Hepatocyte (in vitro differentiated cells): ENCODE data around the gene CAPN8. TPM values are rescaled to one million over a fixed set of nuclear protein-coding genes. Genes with fewer than 3 reads are reported as not detected.

Source experiments
- DNase-seq: peaks from one replicate; pipeline ENCODE4 v3.0.0-alpha.2; 2016; ENCODE audit warnings: low spot score
- H2AFZ ChIP-seq: fragments of 200-600 bp; sonication (generic); 2 replicates; pipeline ENCODE4 v1.6.0; 2016; ENCODE audit warnings: antibody characterized with exemption, mild to moderate bottlenecking
- H3K27ac ChIP-seq: fragments of 200-600 bp; sonication (generic); 2 replicates; pipeline ENCODE4 v1.5.1; 2016; ENCODE audit warnings: mild to moderate bottlenecking
- H3K27me3 ChIP-seq: fragments of 200-600 bp; sonication (generic); 2 replicates; pipeline ENCODE4 v1.6.1; 2016
- H3K36me3 ChIP-seq: fragments of 200-600 bp; sonication (generic); replicated peaks from 2 replicates; pipeline ENCODE4 v1.5.1; 2016; ENCODE audit warnings: low read depth; ENCODE audit not compliant: insufficient read depth
- H3K4me1 ChIP-seq: fragments of 200-600 bp; sonication (generic); 2 replicates; pipeline ENCODE4 v1.5.1; 2016; ENCODE audit warnings: mild to moderate bottlenecking, moderate library complexity; ENCODE audit not compliant: insufficient read depth
- H3K4me2 ChIP-seq: fragments of 200-600 bp; sonication (generic); 2 replicates; pipeline ENCODE4 v1.6.0; 2016
- H3K4me3 ChIP-seq: fragments of 200-600 bp; sonication (generic); 2 replicates; pipeline ENCODE4 v1.5.1; 2016; ENCODE audit warnings: mild to moderate bottlenecking
- H3K79me2 ChIP-seq: fragments of 200-600 bp; sonication (generic); 2 replicates; pipeline ENCODE4 v1.6.0; 2017; ENCODE audit warnings: mild to moderate bottlenecking
- H3K9me2 ChIP-seq: fragments of 200-600 bp; sonication (generic); replicated peaks from 2 replicates; pipeline ENCODE4 v1.6.0; 2017; ENCODE audit warnings: mild to moderate bottlenecking; ENCODE audit not compliant: insufficient read depth
- H3K9me3 ChIP-seq: fragments of 200-600 bp; sonication (generic); 2 replicates; pipeline ENCODE4 v1.5.1; 2016; ENCODE audit warnings: low read depth, mild to moderate bottlenecking
- H4K20me1 ChIP-seq: fragments of 200-600 bp; sonication (generic); 2 replicates; pipeline ENCODE4 v1.6.0; 2016; ENCODE audit warnings: mild to moderate bottlenecking; ENCODE audit not compliant: insufficient read depth, poor library complexity, severe bottlenecking
- CTCF ChIP-seq: fragments of 200-600 bp; sonication (generic); IDR thresholded peaks from 2 replicates; pipeline ENCODE4 v1.5.1; 2016; ENCODE audit warnings: antibody characterized with exemption, mild to moderate bottlenecking; ENCODE audit not compliant: poor library complexity
- EZH2 ChIP-seq: fragments of 200-600 bp; sonication (generic); IDR thresholded peaks from 2 replicates; pipeline ENCODE4 v1.6.1; 2016; ENCODE audit warnings: antibody characterized with exemption, mild to moderate bottlenecking, borderline replicate concordance
- EZH2phosphoT487 ChIP-seq: fragments of 200-600 bp; sonication (generic); IDR thresholded peaks from one replicate; pipeline ENCODE4 v1.6.1; 2018; ENCODE audit warnings: antibody characterized with exemption, mild to moderate bottlenecking, low read depth, moderate library complexity; ENCODE audit not compliant: unreplicated experiment, severe bottlenecking
- WGBS: methylation state at CpG from one replicate; pipeline ENCODE4 v1.1.6; 2016; ENCODE audit warnings: low lambda C conversion rate; ENCODE audit errors: missing lambda C conversion rate; 5-methylcytosine and 5-hydroxymethylcytosine counted together
- polyA plus RNA-seq: library from polyadenylated mRNA; unstranded; fragments of >200 nt; fragmentation: Nextera tagmentation; extraction: Ambion mirVana; gene quantifications from 2 replicates; pipeline ENCODE4 v1.2.1, GENCODE V29; 2016
- total RNA-seq: library from RNA; depleted of rRNA; stranded (reverse); fragments of >200 nt; gene quantifications from 2 replicates; pipeline ENCODE4 v1.2.3, GENCODE V29; 2014

The CAPN8 gene
- total and polyA plus RNA-seq, 2 experiments from 2014 or later, result 16.4 to 18.0 TPM

DNA sequence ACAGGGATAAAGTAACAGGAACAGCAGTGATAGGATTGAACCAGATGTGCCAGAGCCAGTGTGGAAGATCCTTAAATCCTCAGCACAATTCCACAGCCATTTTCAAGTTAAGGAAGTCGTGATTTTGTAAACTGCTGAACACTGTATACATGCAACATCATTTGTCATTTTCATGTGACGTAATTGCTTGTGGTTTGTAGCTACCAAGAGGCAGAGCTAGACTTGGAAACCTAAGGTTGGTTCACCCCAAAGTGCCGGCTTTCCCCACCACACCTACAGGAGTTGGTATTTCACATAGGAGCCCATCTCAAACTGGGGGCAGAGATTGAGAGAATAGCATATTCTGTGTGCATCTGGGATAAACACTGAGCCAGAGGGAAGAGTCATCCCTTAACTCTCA, 113.9 kb downstream of the CAPN8 start:
- TF ChIP-seq EZH2phosphoT487, result no peak
- 79% methylated on average over 3 of the region's 3 CpGs for WGBS

GRCh38 chr1:223549740-223550139, 115.8 kb downstream of the CAPN8 start:
- DNase-seq, result no peak
- Histone ChIP-seq H4K20me1 (no peaks in the 10 kb centered on the region), H3K27ac (no peak overlapping the region), H3K36me3 (no peaks in the 10 kb centered on the region), H3K9me3 (no peaks in the 10 kb centered on the region), H2AFZ (no peak overlapping the region), H3K4me1 (no peaks in the 10 kb centered on the region), H3K79me2 (no peaks in the 10 kb centered on the region), H3K4me2 (no peak overlapping the region), H3K9me2 (no peaks in the 10 kb centered on the region), H3K4me3 (no peak overlapping the region), H3K27me3 (no peaks in the 10 kb centered on the region)
- WGBS, result 97% methylated on average over 1 of the region's 1 CpG
- TF ChIP-seq CTCF (no peak), EZH2 (no peak), EZH2phosphoT487 (no peak)

More for the DNA sequence above, 113.9 kb downstream of the CAPN8 start:
- Histone ChIP-seq H2AFZ (no peak overlapping the region), H3K79me2 (no peaks in the 10 kb centered on the region), H3K4me3 (no peak overlapping the region), H3K4me1 (no peaks in the 10 kb centered on the region), H3K27ac (no peak overlapping the region), H3K27me3 (no peaks in the 10 kb centered on the region), H4K20me1 (no peaks in the 10 kb centered on the region), H3K9me3 (no peaks in the 10 kb centered on the region), H3K9me2 (no peaks in the 10 kb centered on the region), H3K36me3 (no peaks in the 10 kb centered on the region), H3K4me2 (no peak overlapping the region)
- DNase-seq, result no peak

GRCh38 chr1:223547316-223548114, 118.0 kb downstream of the CAPN8 start:
- H3K4me2 ChIP-seq, result no peak overlapping the region
- H3K27ac ChIP-seq, result no peak overlapping the region
- no peak for TF ChIP-seq CTCF
- no peaks in the 10 kb centered on the region for H3K79me2 ChIP-seq
- H4K20me1 ChIP-seq, result no peaks in the 10 kb centered on the region
- H2AFZ ChIP-seq, result no peak overlapping the region
- no peaks in the 10 kb centered on the region for H3K9me3 ChIP-seq
- H3K9me2 ChIP-seq, result no peaks in the 10 kb centered on the region
- no peak for DNase-seq
- no peaks in the 10 kb centered on the region for H3K4me1 ChIP-seq
- H3K36me3 ChIP-seq, result no peaks in the 10 kb centered on the region
- no peak overlapping the region for H3K4me3 ChIP-seq
- WGBS, result 79% methylated on average over 7 of the region's 7 CpGs
- H3K27me3 ChIP-seq, result no peaks in the 10 kb centered on the region

GRCh38 chr1:223545343-223545742, 120.2 kb downstream of the CAPN8 start:
- Histone ChIP-seq H3K36me3 (no peaks in the 10 kb centered on the region), H3K9me2 (no peaks in the 10 kb centered on the region), H3K27ac (no peak overlapping the region), H3K4me3 (no peak overlapping the region), H4K20me1 (no peaks in the 10 kb centered on the region), H3K9me3 (no peaks in the 10 kb centered on the region), H3K4me2 (no peak overlapping the region), H3K27me3 (no peaks in the 10 kb centered on the region), H2AFZ (no peak overlapping the region), H3K4me1 (no peaks in the 10 kb centered on the region), H3K79me2 (no peaks in the 10 kb centered on the region)
- TF ChIP-seq EZH2phosphoT487, result no peak
- TF ChIP-seq EZH2, result no peak
- no peak for DNase-seq
- WGBS, result 68% methylated on average over 4 of the region's 4 CpGs
